Body of pancreas (tissue), 4 donors: ENCODE data around the gene MTREX. TPM values are rescaled to one million over a fixed set of nuclear protein-coding genes. Genes with fewer than 3 reads are reported as not detected.

Source experiments
- ATAC-seq: fragments of 150-250 bp; one replicate; pipeline ENCODE4 v1.9.1; 2016
- DNase-seq, 4 donors: peaks; one replicate each; pipeline ENCODE4 v3.0.0-alpha.2; 2019
- H3K27ac ChIP-seq, 4 donors: fragments of 200-600 bp; sonication (generic); 1 replicate in 3 of 4; 2 replicates in 1 of 4; pipeline versions ENCODE4 v1.5.1 to v1.6.1; 2016 to 2019; ENCODE audit warnings: mild to moderate bottlenecking in 1 of 4, mixed read lengths in 1 of 4, moderate library complexity in 1 of 4
- H3K27me3 ChIP-seq, 2 donors: fragments of 200-600 bp; sonication (generic); one replicate each; pipeline ENCODE4 v1.6.0; 2016; ENCODE audit warnings: mild to moderate bottlenecking in 1 of 2
- H3K36me3 ChIP-seq, 2 donors: fragments of 200-600 bp; sonication (generic); replicated peaks in 1 of 2; 2 replicates each; pipeline ENCODE4 v1.5.1; 2016; ENCODE audit warnings: low read depth in 2 of 2; ENCODE audit not compliant: insufficient read depth in 1 of 2
- H3K4me1 ChIP-seq: fragments of 200-600 bp; sonication (generic); one replicate; pipeline ENCODE4 v1.6.0; 2016
- H3K4me3 ChIP-seq, 2 donors: fragments of 200-600 bp; sonication (generic); 1 replicate in 1 of 2; 2 replicates in 1 of 2; pipeline ENCODE4 v1.5.1; 2016 to 2019
- H3K9me3 ChIP-seq, 3 donors: fragments of 200-600 bp; sonication (generic); 1 replicate in 2 of 3; 2 replicates in 1 of 3; pipeline ENCODE4 v1.5.1; 2016
- CTCF ChIP-seq, 7 experiments: fragments of 450-650 bp in 4 of 7; fragments of 200-600 bp in 3 of 7; sonication (generic) in 3 of 7; IDR thresholded peaks; one replicate each; pipeline ENCODE4 v1.5.1; 2016 to 2019; ENCODE audit warnings: antibody characterized with exemption in 7 of 7
- POLR2A ChIP-seq, 3 donors: fragments of 450-650 bp; IDR thresholded peaks; one replicate each; pipeline ENCODE4 v1.6.1; 2016; ENCODE audit warnings: antibody characterized with exemption in 3 of 3, mild to moderate bottlenecking in 2 of 3
- WGBS, 2 donors: methylation state at CpG; one replicate each; pipeline ENCODE4 v1.1.5; 2017; 5-methylcytosine and 5-hydroxymethylcytosine counted together
- intact Hi-C: fragments of 100-400 bp; cut with DNase I; formaldehyde crosslinking; loops from one replicate; pipeline ENCODE4 v1.15.1; 2023
- total RNA-seq, 2 donors: library from RNA; depleted of rRNA; stranded (reverse); fragments of >200 nt; gene quantifications; one replicate each; pipeline ENCODE4 v1.1.0, GENCODE V29; 2016

Gene MTREX
- total RNA-seq, 2 donors from 2014 or later, result 35.5 to 36.9 TPM

- Histone ChIP-seq H3K9me3 (no peaks in the 10 kb centered on the region), H3K4me3 (no peak overlapping the region), H3K27ac (no peak overlapping the region), H3K36me3 (peaks cover 0 to 33% of the 10 kb centered on the region in 2 donors), H3K27me3 (no peaks in the 10 kb centered on the region), H3K4me1 (no peaks in the 10 kb centered on the region)
- no peak for ATAC-seq
- intact Hi-C loops, result no loop called here
- no peak for DNase-seq
- no peak for TF ChIP-seq CTCF (IDR thresholded peaks at IDR 0.05)
- WGBS, 2 donors, result 19 to 45% methylated on average over 1 of the region's 1 CpG
Observed at GRCh38 chr5:55286411-55286933, 21.3 kb upstream of the MTREX start.

DNA sequence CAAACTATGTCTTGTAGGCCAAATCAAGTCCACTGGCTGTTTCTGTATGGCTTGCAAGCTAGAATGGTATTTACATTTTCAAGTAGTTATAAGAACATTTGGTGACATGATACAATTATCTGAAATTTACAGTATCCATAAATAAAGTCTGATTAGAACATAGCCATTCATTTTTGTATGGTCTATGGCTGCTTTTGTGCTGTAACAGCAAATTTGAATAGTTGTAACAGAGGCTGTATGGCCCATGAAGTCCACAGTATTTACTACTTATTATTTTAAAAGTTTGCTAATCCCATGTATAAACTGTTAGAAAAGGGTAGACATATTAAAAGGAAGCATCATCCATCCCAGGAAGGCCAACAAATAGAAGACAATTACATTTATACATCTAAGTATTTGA lies 18.0 kb upstream of the MTREX start:
- Histone ChIP-seq H3K9me3 (no peaks in the 10 kb centered on the region), H3K4me3 (no peak overlapping the region), H3K4me1 (no peaks in the 10 kb centered on the region), H3K36me3 (peaks cover 0 to 34% of the 10 kb centered on the region in 2 donors), H3K27ac (no peak overlapping the region), H3K27me3 (no peaks in the 10 kb centered on the region)
- intact Hi-C loops, result no loop called here
- TF ChIP-seq POLR2A (IDR thresholded peaks at IDR 0.05) (no peak), CTCF (IDR thresholded peaks at IDR 0.05) (no peak)
- DNase-seq, result no peak
- ATAC-seq, result no peak

DNA sequence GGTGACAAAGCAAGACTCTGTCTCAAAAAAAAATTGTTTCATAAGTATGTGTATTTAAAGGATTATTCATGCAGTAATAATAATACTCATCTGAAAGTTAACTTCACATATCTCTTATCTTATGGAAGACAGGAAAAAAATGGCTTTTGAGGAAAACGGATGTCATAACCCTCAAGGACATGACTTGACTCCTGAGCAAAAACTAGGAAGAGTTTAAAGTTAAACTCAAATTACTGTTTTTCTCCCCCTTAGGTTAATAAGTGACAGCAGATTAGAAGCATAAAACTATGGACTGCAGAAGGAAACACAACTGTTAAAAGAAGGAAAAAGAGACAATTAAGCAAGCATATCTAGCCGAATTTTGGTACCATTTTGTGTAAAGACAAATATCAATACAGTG lies 16.8 kb upstream of the MTREX start:
- no peak for DNase-seq
- H3K27ac ChIP-seq, result no peak overlapping the region
- no peaks in the 10 kb centered on the region for H3K9me3 ChIP-seq
- no peak overlapping the region for H3K4me3 ChIP-seq
- peaks cover 0 to 33% of the 10 kb centered on the region in 2 donors for H3K36me3 ChIP-seq
- TF ChIP-seq POLR2A (IDR thresholded peaks at IDR 0.05) (no peak), CTCF (IDR thresholded peaks at IDR 0.05) (no peak)
- no peak for ATAC-seq
- 68 to 69% methylated on average over 2 of the region's 2 CpGs for WGBS, 2 donors
- intact Hi-C loops, result no loop called here
- H3K27me3 ChIP-seq, result no peaks in the 10 kb centered on the region
- H3K4me1 ChIP-seq, result no peaks in the 10 kb centered on the region

GRCh38 chr5:55294935-55295334 lies 12.9 kb upstream of the MTREX start:
- no peak for DNase-seq
- Histone ChIP-seq H3K4me3 (no peak overlapping the region), H3K36me3 (peaks cover 0 to 19% of the 10 kb centered on the region in 2 donors), H3K9me3 (no peaks in the 10 kb centered on the region), H3K4me1 (no peaks in the 10 kb centered on the region), H3K27me3 (no peaks in the 10 kb centered on the region), H3K27ac (no peak overlapping the region)
- no peak for ATAC-seq
- intact Hi-C loops, result no loop called here
- WGBS, 2 donors, result 96 to 100% methylated on average over 1 of the region's 1 CpG
- TF ChIP-seq CTCF (IDR thresholded peaks at IDR 0.05), result no peak
- TF ChIP-seq POLR2A (IDR thresholded peaks at IDR 0.05), result no peak

GRCh38 chr5:55300890-55301289 lies 6.9 kb upstream of the MTREX start:
- Histone ChIP-seq H3K4me3 (no peak overlapping the region), H3K4me1 (peaks cover 36% of the 10 kb centered on the region), H3K9me3 (no peaks in the 10 kb centered on the region), H3K27me3 (no peaks in the 10 kb centered on the region), H3K27ac (no peak overlapping the region), H3K36me3 (no peaks in the 10 kb centered on the region)
- no peak for DNase-seq
- TF ChIP-seq POLR2A (IDR thresholded peaks at IDR 0.05) (no peak), CTCF (IDR thresholded peaks at IDR 0.05) (no peak)
- intact Hi-C loops, result no loop called here
- ATAC-seq, result no peak
- 98 to 100% methylated on average over 2 of the region's 2 CpGs for WGBS, 2 donors
